Measurements from ENCODE around the gene PARD3B. TPM values are rescaled to one million over a fixed set of nuclear protein-coding genes. Genes with fewer than 3 reads are reported as not detected.

The PARD3B gene
- total RNA-seq, 1 donor from 2014 or later, result 28.0 TPM

- no peak for DNase-seq (ENCODE audit: low spot score)
Measured at GRCh38 chr2:205499006-205499405, 953.7 kb downstream of the PARD3B start.

- DNase-seq (ENCODE audit: low spot score), result no peak
Measured at GRCh38 chr2:205500065-205500464, 954.8 kb downstream of the PARD3B start.

- DNase-seq (ENCODE audit: low spot score), result no peak
Measured at GRCh38 chr2:205500951-205501350, 955.7 kb downstream of the PARD3B start.

- DNase-seq (ENCODE audit: low spot score), result no peak
Measured at GRCh38 chr2:205501826-205502225, 956.6 kb downstream of the PARD3B start.

GRCh38 chr2:205505371-205505770, 960.1 kb downstream of the PARD3B start:
- DNase-seq (ENCODE audit: low spot score), result no peak

GRCh38 chr2:205509655-205510054, 964.4 kb downstream of the PARD3B start:
- DNase-seq (ENCODE audit: low spot score), result no peak

GRCh38 chr2:205510345-205510744, 965.1 kb downstream of the PARD3B start:
- DNase-seq (ENCODE audit: low spot score), result no peak

GRCh38 chr2:205511221-205511620, 965.9 kb downstream of the PARD3B start:
- no peak for DNase-seq (ENCODE audit: low spot score)

- no peak for DNase-seq (ENCODE audit: low spot score)
Measured at GRCh38 chr2:205511641-205512040, 966.4 kb downstream of the PARD3B start.

GRCh38 chr2:205520311-205520710, 975.0 kb downstream of the PARD3B start:
- DNase-seq (ENCODE audit: low spot score), result no peak

GRCh38 chr2:205524656-205525055, 979.4 kb downstream of the PARD3B start:
- DNase-seq (ENCODE audit: low spot score), result no peak

GRCh38 chr2:205527801-205528200, 982.5 kb downstream of the PARD3B start:
- DNase-seq (ENCODE audit: low spot score), result no peak

- no peak for DNase-seq (ENCODE audit: low spot score)
Measured at GRCh38 chr2:205531072-205531471, 985.8 kb downstream of the PARD3B start.

GRCh38 chr2:205531489-205532148, 986.3 kb downstream of the PARD3B start:
- no peak for DNase-seq (ENCODE audit: low spot score)

GRCh38 chr2:205535001-205535400, 989.7 kb downstream of the PARD3B start:
- DNase-seq (ENCODE audit: low spot score), result no peak

- no peak for DNase-seq (ENCODE audit: low spot score)
Measured at GRCh38 chr2:205539603-205540002, 994.3 kb downstream of the PARD3B start.

GRCh38 chr2:205540036-205540435, 994.8 kb downstream of the PARD3B start:
- no peak for DNase-seq (ENCODE audit: low spot score)

- DNase-seq (ENCODE audit: low spot score), result no peak
Measured at GRCh38 chr2:205543262-205543843, 998.1 kb downstream of the PARD3B start.

GRCh38 chr2:205543937-205544702, 998.8 kb downstream of the PARD3B start:
- DNase-seq (ENCODE audit: low spot score), result no peak

- no peak for DNase-seq (ENCODE audit: low spot score)
Measured at GRCh38 chr2:205545971-205546816, 1000.9 kb downstream of the PARD3B start.

GRCh38 chr2:205555566-205556230, 1010.4 kb downstream of the PARD3B start:
- no peak for DNase-seq (ENCODE audit: low spot score)

Measured in mucosa of gallbladder (tissue), 1 donor.